ENCODE measurements around the gene LCORL.

The LCORL gene

DNA sequence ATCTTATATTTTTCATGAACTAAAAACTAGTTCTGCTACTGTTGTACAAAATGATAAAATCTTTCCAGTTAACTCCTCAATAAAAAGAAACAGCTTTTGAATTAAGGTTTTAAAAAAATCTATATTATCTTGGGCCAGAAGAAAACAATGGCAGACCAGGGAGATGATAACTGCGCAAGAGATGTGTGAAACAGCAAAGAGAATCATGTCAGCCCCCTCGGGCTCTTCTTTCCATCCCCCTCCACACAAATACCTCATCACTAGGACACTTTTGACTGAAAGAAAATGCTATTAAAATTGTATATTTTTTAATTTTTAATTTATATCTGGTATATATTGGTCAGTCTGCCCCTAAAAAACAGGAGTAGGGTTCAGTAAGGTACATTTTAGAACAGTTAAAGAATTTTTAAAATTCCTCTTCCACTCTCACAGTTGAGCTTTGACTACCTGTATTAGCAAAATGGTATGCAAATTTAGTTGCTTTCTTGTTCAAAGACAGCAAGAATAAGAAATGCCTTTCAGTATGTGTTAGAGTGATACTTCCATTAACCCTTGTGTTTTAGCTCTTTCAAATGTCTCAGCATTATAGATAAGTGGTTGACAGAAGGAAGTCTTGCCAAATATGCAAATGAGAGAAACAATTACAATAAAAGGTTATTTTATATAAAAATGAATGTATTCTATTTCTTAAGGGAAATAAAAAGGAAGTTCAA is 36.4 kb upstream of the LCORL start:
- no CpG with 5 or more reads among the region's 2 CpGs for WGBS, 2 donors (ENCODE audit: extremely low coverage in 2 of 2, insufficient read length in 2 of 2, insufficient replicate concordance in 1 of 2)

DNA sequence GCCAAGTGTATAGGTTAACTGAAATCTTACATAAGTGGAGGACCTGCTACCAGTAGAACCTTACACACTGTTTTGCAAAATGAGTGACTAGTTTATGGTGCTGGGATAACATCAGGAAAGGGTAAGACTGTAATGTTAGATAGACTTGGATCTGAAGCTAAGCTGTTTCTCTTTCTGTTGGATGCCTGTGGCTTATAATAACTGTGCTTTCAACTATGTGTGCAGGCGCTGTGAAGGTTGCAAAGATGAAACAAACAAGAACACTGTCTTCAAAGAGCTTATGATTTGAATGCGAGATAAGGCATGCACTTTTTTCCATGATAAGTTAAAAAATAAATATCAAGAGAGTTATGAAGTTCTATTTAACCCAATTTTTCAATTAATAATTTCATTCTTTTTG is 34.5 kb upstream of the LCORL start:
- WGBS, 2 donors (ENCODE audit: extremely low coverage in 2 of 2, insufficient read length in 2 of 2, insufficient replicate concordance in 1 of 2), result no CpG with 5 or more reads among the region's 2 CpGs
- no peak overlapping the region for H2BK15ac ChIP-seq (ENCODE audit: low read length)
- no peak overlapping the region for H2AK5ac ChIP-seq (ENCODE audit: low read depth, low read length)
- no peaks in the 10 kb centered on the region for H3K79me1 ChIP-seq (ENCODE audit: low read depth, low read length)
- H3K4me2 ChIP-seq (ENCODE audit: insufficient read depth, low read length, poor library complexity, severe bottlenecking), result no peak overlapping the region
- H3K23ac ChIP-seq (ENCODE audit: low read depth, low read length, poor library complexity), result no peak overlapping the region
- no peak overlapping the region for H4K91ac ChIP-seq (ENCODE audit: low read depth, low read length, poor library complexity)
- H3K4me3 ChIP-seq (ENCODE audit: low read length in 2 of 2), result no peak overlapping the region
- no peak overlapping the region for H3K18ac ChIP-seq (ENCODE audit: low read length)
- no peaks in the 10 kb centered on the region for H3K4me1 ChIP-seq (ENCODE audit: control insufficient read depth in 2 of 2, insufficient read depth in 1 of 2, low read depth in 1 of 2, low read length in 2 of 2)
- no peak overlapping the region for H2BK12ac ChIP-seq (ENCODE audit: low read length)
- no peak overlapping the region for H3K4ac ChIP-seq (ENCODE audit: low read length)
- H3K27me3 ChIP-seq (ENCODE audit: control insufficient read depth in 3 of 3, insufficient read depth in 3 of 3, low read depth in 1 of 3, low read length in 3 of 3), result no peaks in the 10 kb centered on the region
- H3K27ac ChIP-seq (replicated peaks; ENCODE audit: low read length), result no peak overlapping the region
- no peak overlapping the region for H3K9ac ChIP-seq (ENCODE audit: low read depth, low read length, poor library complexity)
- no peak overlapping the region for H3K14ac ChIP-seq (ENCODE audit: low read length)
- no peak overlapping the region for H4K8ac ChIP-seq (ENCODE audit: low read depth, low read length)
- no peak overlapping the region for H2BK5ac ChIP-seq (ENCODE audit: low read length)
- no peak overlapping the region for H2BK120ac ChIP-seq (ENCODE audit: low read depth, low read length)
- H2AFZ ChIP-seq (ENCODE audit: low read length), result no peak overlapping the region
- DNase-seq (ENCODE audit: low spot score), result no peak
- no peaks in the 10 kb centered on the region for H3K9me3 ChIP-seq (replicated peaks in 1 of 2; ENCODE audit: control insufficient read depth in 2 of 2, insufficient read depth in 1 of 2, low read depth in 1 of 2, low read length in 2 of 2)
- H3K36me3 ChIP-seq (replicated peaks in 1 of 2; ENCODE audit: control insufficient read depth in 2 of 2, insufficient read depth in 2 of 2, low read length in 2 of 2), result no peaks in the 10 kb centered on the region

More for the DNA sequence above, 36.4 kb upstream of the LCORL start:
- H2BK12ac ChIP-seq (ENCODE audit: low read length), result no peak overlapping the region
- H3K4me1 ChIP-seq (ENCODE audit: control insufficient read depth in 2 of 2, insufficient read depth in 1 of 2, low read depth in 1 of 2, low read length in 2 of 2), result no peaks in the 10 kb centered on the region
- no peak overlapping the region for H3K4me3 ChIP-seq (ENCODE audit: low read length in 2 of 2)
- H3K4me2 ChIP-seq (ENCODE audit: insufficient read depth, low read length, poor library complexity, severe bottlenecking), result no peak overlapping the region
- no peaks in the 10 kb centered on the region for H3K36me3 ChIP-seq (replicated peaks in 1 of 2; ENCODE audit: control insufficient read depth in 2 of 2, insufficient read depth in 2 of 2, low read length in 2 of 2)
- no peaks in the 10 kb centered on the region for H3K9me3 ChIP-seq (replicated peaks in 1 of 2; ENCODE audit: control insufficient read depth in 2 of 2, insufficient read depth in 1 of 2, low read depth in 1 of 2, low read length in 2 of 2)
- no peak overlapping the region for H2BK15ac ChIP-seq (ENCODE audit: low read length)
- no peak overlapping the region for H2BK5ac ChIP-seq (ENCODE audit: low read length)
- H3K14ac ChIP-seq (ENCODE audit: low read length), result no peak overlapping the region
- H3K23ac ChIP-seq (ENCODE audit: low read depth, low read length, poor library complexity), result no peak overlapping the region
- no peak overlapping the region for H3K27ac ChIP-seq (replicated peaks; ENCODE audit: low read length)
- H3K27me3 ChIP-seq (ENCODE audit: control insufficient read depth in 3 of 3, insufficient read depth in 3 of 3, low read depth in 1 of 3, low read length in 3 of 3), result no peaks in the 10 kb centered on the region
- no peak overlapping the region for H3K9ac ChIP-seq (ENCODE audit: low read depth, low read length, poor library complexity)
- H3K18ac ChIP-seq (ENCODE audit: low read length), result no peak overlapping the region
- no peak overlapping the region for H3K4ac ChIP-seq (ENCODE audit: low read length)
- H2BK120ac ChIP-seq (ENCODE audit: low read depth, low read length), result no peak overlapping the region
- H2AFZ ChIP-seq (ENCODE audit: low read length), result no peak overlapping the region
- no peak for DNase-seq (ENCODE audit: low spot score)
- no peak overlapping the region for H4K8ac ChIP-seq (ENCODE audit: low read depth, low read length)
- no peak overlapping the region for H2AK5ac ChIP-seq (ENCODE audit: low read depth, low read length)
- no peaks in the 10 kb centered on the region for H3K79me1 ChIP-seq (ENCODE audit: low read depth, low read length)
- H4K91ac ChIP-seq (ENCODE audit: low read depth, low read length, poor library complexity), result no peak overlapping the region

GRCh38 chr4:18052158-18052557 is 30.6 kb upstream of the LCORL start:
- Histone ChIP-seq H3K36me3 (replicated peaks in 1 of 2; ENCODE audit: control insufficient read depth in 2 of 2, insufficient read depth in 2 of 2, low read length in 2 of 2) (no peaks in the 10 kb centered on the region), H3K18ac (ENCODE audit: low read length) (no peak overlapping the region), H3K27ac (replicated peaks; ENCODE audit: low read length) (no peak overlapping the region), H2BK5ac (ENCODE audit: low read length) (no peak overlapping the region), H4K8ac (ENCODE audit: low read depth, low read length) (no peak overlapping the region), H3K4me1 (ENCODE audit: control insufficient read depth in 2 of 2, insufficient read depth in 1 of 2, low read depth in 1 of 2, low read length in 2 of 2) (no peaks in the 10 kb centered on the region), H2BK120ac (ENCODE audit: low read depth, low read length) (no peak overlapping the region), H2BK15ac (ENCODE audit: low read length) (no peak overlapping the region), H3K4me2 (ENCODE audit: insufficient read depth, low read length, poor library complexity, severe bottlenecking) (no peak overlapping the region), H2AK5ac (ENCODE audit: low read depth, low read length) (no peak overlapping the region), H3K4ac (ENCODE audit: low read length) (no peak overlapping the region), H2BK12ac (ENCODE audit: low read length) (no peak overlapping the region), H3K79me1 (ENCODE audit: low read depth, low read length) (no peaks in the 10 kb centered on the region), H3K14ac (ENCODE audit: low read length) (no peak overlapping the region), H2AFZ (ENCODE audit: low read length) (no peak overlapping the region), H3K9ac (ENCODE audit: low read depth, low read length, poor library complexity) (no peak overlapping the region), H3K27me3 (ENCODE audit: control insufficient read depth in 3 of 3, insufficient read depth in 3 of 3, low read depth in 1 of 3, low read length in 3 of 3) (peaks cover 0 to 5% (median 0%) of the 10 kb centered on the region in 3 experiments), H3K23ac (ENCODE audit: low read depth, low read length, poor library complexity) (no peak overlapping the region), H3K9me3 (replicated peaks in 1 of 2; ENCODE audit: control insufficient read depth in 2 of 2, insufficient read depth in 1 of 2, low read depth in 1 of 2, low read length in 2 of 2) (no peaks in the 10 kb centered on the region), H4K91ac (ENCODE audit: low read depth, low read length, poor library complexity) (no peak overlapping the region), H3K4me3 (ENCODE audit: low read length in 2 of 2) (no peak overlapping the region)
- WGBS, 2 donors (ENCODE audit: extremely low coverage in 2 of 2, insufficient read length in 2 of 2, insufficient replicate concordance in 1 of 2), result no CpG with 5 or more reads among the region's 1 CpG
- DNase-seq (ENCODE audit: low spot score), result no peak

GRCh38 chr4:18051281-18051680 is 29.7 kb upstream of the LCORL start:
- H3K4ac ChIP-seq (ENCODE audit: low read length), result no peak overlapping the region
- H2BK12ac ChIP-seq (ENCODE audit: low read length), result no peak overlapping the region
- H3K4me1 ChIP-seq (ENCODE audit: control insufficient read depth in 2 of 2, insufficient read depth in 1 of 2, low read depth in 1 of 2, low read length in 2 of 2), result no peaks in the 10 kb centered on the region
- no CpG with 5 or more reads among the region's 2 CpGs for WGBS, 2 donors (ENCODE audit: extremely low coverage in 2 of 2, insufficient read length in 2 of 2, insufficient replicate concordance in 1 of 2)
- H4K91ac ChIP-seq (ENCODE audit: low read depth, low read length, poor library complexity), result no peak overlapping the region
- H2BK15ac ChIP-seq (ENCODE audit: low read length), result no peak overlapping the region
- H2AFZ ChIP-seq (ENCODE audit: low read length), result no peak overlapping the region
- no peak overlapping the region for H3K14ac ChIP-seq (ENCODE audit: low read length)
- H3K79me1 ChIP-seq (ENCODE audit: low read depth, low read length), result no peaks in the 10 kb centered on the region
- H3K4me2 ChIP-seq (ENCODE audit: insufficient read depth, low read length, poor library complexity, severe bottlenecking), result no peak overlapping the region
- H2BK120ac ChIP-seq (ENCODE audit: low read depth, low read length), result no peak overlapping the region
- DNase-seq (ENCODE audit: low spot score), result no peak
- H2AK5ac ChIP-seq (ENCODE audit: low read depth, low read length), result no peak overlapping the region
- H3K9ac ChIP-seq (ENCODE audit: low read depth, low read length, poor library complexity), result no peak overlapping the region
- H3K4me3 ChIP-seq (ENCODE audit: low read length in 2 of 2), result no peak overlapping the region
- H2BK5ac ChIP-seq (ENCODE audit: low read length), result no peak overlapping the region
- no peaks in the 10 kb centered on the region for H3K36me3 ChIP-seq (replicated peaks in 1 of 2; ENCODE audit: control insufficient read depth in 2 of 2, insufficient read depth in 2 of 2, low read length in 2 of 2)
- H4K8ac ChIP-seq (ENCODE audit: low read depth, low read length), result no peak overlapping the region
- H3K27me3 ChIP-seq (ENCODE audit: control insufficient read depth in 3 of 3, insufficient read depth in 3 of 3, low read depth in 1 of 3, low read length in 3 of 3), result peaks cover 0 to 5% (median 0%) of the 10 kb centered on the region in 3 experiments
- H3K9me3 ChIP-seq (replicated peaks in 1 of 2; ENCODE audit: control insufficient read depth in 2 of 2, insufficient read depth in 1 of 2, low read depth in 1 of 2, low read length in 2 of 2), result no peaks in the 10 kb centered on the region
- H3K18ac ChIP-seq (ENCODE audit: low read length), result no peak overlapping the region
- no peak overlapping the region for H3K27ac ChIP-seq (replicated peaks; ENCODE audit: low read length)
- no peak overlapping the region for H3K23ac ChIP-seq (ENCODE audit: low read depth, low read length, poor library complexity)
